Measurements from ENCODE around the gene MAP3K7. TPM values are rescaled to one million over a fixed set of nuclear protein-coding genes. Genes with fewer than 3 reads are reported as not detected.

Gene MAP3K7
- total RNA-seq, 1 experiment from 2014 or later, result 26.6 TPM

- RAD21 ChIA-PET (ENCODE audit: low non-redundant PET in 1 of 2, low total read pairs in 2 of 2, uncharacterized antibody in 2 of 2, unreplicated experiment in 2 of 2), result no interaction called here
- no peak overlapping the region for H3K27ac ChIP-seq (ENCODE audit: low read depth, low read length)
- H3K27me3 ChIP-seq (ENCODE audit: insufficient read depth, low read length), result no peaks in the 10 kb centered on the region
- CTCF ChIA-PET, result no interaction called here
- H2AFZ ChIP-seq (ENCODE audit: low read depth, low read length, poor library complexity, severe bottlenecking), result no peak overlapping the region
- POLR2A ChIA-PET, result no interaction called here
- no peak for ATAC-seq
- H3K9ac ChIP-seq (ENCODE audit: low read length), result no peak overlapping the region
- intact Hi-C loops (cut with micrococcal nuclease), result no loop called here
- no peaks in the 10 kb centered on the region for H3K4me1 ChIP-seq (ENCODE audit: control insufficient read depth in 1 of 2, insufficient read depth in 2 of 2, low read length in 2 of 2)
- BruUV-seq (replicated peaks), result no TSS peak
- no peak overlapping the region for H3K4me2 ChIP-seq (ENCODE audit: low read length)
- H4K20me1 ChIP-seq (ENCODE audit: insufficient read depth), result no peaks in the 10 kb centered on the region
- no peaks in the 10 kb centered on the region for H3K36me3 ChIP-seq (ENCODE audit: control insufficient read depth in 1 of 2, insufficient read depth in 2 of 2, low read length in 2 of 2)
- H3K4me3 ChIP-seq (replicated peaks in 1 of 2; ENCODE audit: low read depth in 1 of 2, low read length in 2 of 2), result no peak overlapping the region
- H3K9me3 ChIP-seq (ENCODE audit: control insufficient read depth in 1 of 2, insufficient read depth in 1 of 2, low read depth in 1 of 2, low read length in 2 of 2), result no peaks in the 10 kb centered on the region
- no peaks in the 10 kb centered on the region for H3K79me2 ChIP-seq (ENCODE audit: insufficient read depth, low read length)
- no peak for TF ChIP-seq CTCF (IDR thresholded peaks at IDR 0.05 in 2 of 3, conservative IDR thresholded peaks at IDR 0.05 in 1 of 3; ENCODE audit: borderline replicate concordance in 1 of 3, insufficient read depth in 1 of 3, low read depth in 2 of 3, low read length in 2 of 3)
- H3K9me2 ChIP-seq (ENCODE audit: insufficient read depth), result no peaks in the 10 kb centered on the region
- no peak for DNase-seq (ENCODE audit: low read depth, low spot score)
Measured at GRCh38 chr6:90463874-90464273, 123.0 kb downstream of the MAP3K7 start.

All from HCT116 (cell line).